Immature natural killer cell (primary cell): ENCODE data around the gene ELL2. TPM values are rescaled to one million over a fixed set of nuclear protein-coding genes. Genes with fewer than 3 reads are reported as not detected.
"Not testable (repeated sequence)": the region's sequence is repeated elsewhere in the genome, so short reads cannot be mapped to it uniquely, and the experiment has no call there.

Experiments
- DNase-seq, 3 donors: peaks; one replicate each; pipeline ENCODE4 v3.0.0; 2022; ENCODE audit warnings: mixed read lengths in 1 of 3
- H3K27ac Mint-ChIP-seq, 6 donors: one replicate each; pipeline ENCODE4 v1.8.0; 2020; ENCODE audit warnings: mixed read lengths in 6 of 6, mild to moderate bottlenecking in 5 of 6, inconsistent platforms in 4 of 6, moderate library complexity in 3 of 6
- H3K27me3 Mint-ChIP-seq, 3 donors: one replicate each; pipeline ENCODE4 v1.8.0; 2020 to 2021; ENCODE audit warnings: low read depth in 3 of 3, mild to moderate bottlenecking in 3 of 3, mixed read lengths in 3 of 3, moderate library complexity in 3 of 3, inconsistent platforms in 1 of 3
- H3K36me3 Mint-ChIP-seq, 3 donors: one replicate each; pipeline ENCODE4 v1.8.0; 2020; ENCODE audit warnings: mixed read lengths in 3 of 3, inconsistent platforms in 2 of 3, mild to moderate bottlenecking in 2 of 3
- H3K4me1 Mint-ChIP-seq, 2 donors: one replicate each; pipeline ENCODE4 v1.8.0; 2020; ENCODE audit warnings: inconsistent platforms in 2 of 2, mild to moderate bottlenecking in 2 of 2, mixed read lengths in 2 of 2, moderate library complexity in 1 of 2
- H3K4me3 Mint-ChIP-seq, 5 donors: one replicate each; pipeline ENCODE4 v1.8.0; 2020; ENCODE audit warnings: mild to moderate bottlenecking in 5 of 5, mixed read lengths in 5 of 5, inconsistent platforms in 3 of 5, moderate library complexity in 3 of 5
- H3K9me3 Mint-ChIP-seq, 6 donors: one replicate each; pipeline ENCODE4 v1.8.0; 2020; ENCODE audit warnings: mild to moderate bottlenecking in 6 of 6, mixed read lengths in 6 of 6, inconsistent platforms in 4 of 6, moderate library complexity in 3 of 6
- polyA plus RNA-seq, 3 donors: library from polyadenylated mRNA; unstranded; fragments of 300-500 nt; fragmentation: Illumina TruSeq; gene quantifications; one replicate each; pipeline ENCODE4 v1.2.3, GENCODE V29; 2021

Gene ELL2
- polyA plus RNA-seq, 3 donors from 2014 or later, result 2.7 to 5.4 (median 5.2) TPM

- no peaks in the 10 kb centered on the region for H3K36me3 Mint-ChIP-seq
- peaks cover 3 to 12% (median 6%) of the 10 kb centered on the region in 3 donors for H3K27me3 Mint-ChIP-seq
- no peaks in the 10 kb centered on the region for H3K9me3 Mint-ChIP-seq
- H3K27ac Mint-ChIP-seq, result no peak overlapping the region
- peaks cover 7 to 17% of the 10 kb centered on the region in 2 donors for H3K4me1 Mint-ChIP-seq
- DNase-seq, result no peak
- H3K4me3 Mint-ChIP-seq, result no peak overlapping the region
Measured at GRCh38 chr5:95856501-95856981, 105.1 kb downstream of the ELL2 start.

GRCh38 chr5:95853490-95853889, 108.2 kb downstream of the ELL2 start:
- Mint-ChIP-seq H3K4me1 (peaks cover 0 to 2% of the 10 kb centered on the region in 2 donors), H3K36me3 (no peaks in the 10 kb centered on the region), H3K4me3 (no peak overlapping the region), H3K27me3 (peaks cover 0 to 2% (median 0%) of the 10 kb centered on the region in 3 donors), H3K9me3 (peaks cover 0 to 2% (median 0%) of the 10 kb centered on the region in 6 donors), H3K27ac (no peak overlapping the region)
- no peak for DNase-seq

GRCh38 chr5:95852567-95852966, 109.1 kb downstream of the ELL2 start:
- no peaks in the 10 kb centered on the region for H3K4me1 Mint-ChIP-seq
- no peak overlapping the region for H3K4me3 Mint-ChIP-seq
- H3K36me3 Mint-ChIP-seq, result no peaks in the 10 kb centered on the region
- peaks cover 0 to 2% (median 0%) of the 10 kb centered on the region in 3 donors for H3K27me3 Mint-ChIP-seq
- no peak for DNase-seq
- peaks cover 0 to 2% (median 0%) of the 10 kb centered on the region in 6 donors for H3K9me3 Mint-ChIP-seq
- no peak overlapping the region for H3K27ac Mint-ChIP-seq

- not testable (repeated sequence) for H3K27me3 Mint-ChIP-seq, H3K9me3 Mint-ChIP-seq, H3K36me3 Mint-ChIP-seq, DNase-seq, H3K4me3 Mint-ChIP-seq, H3K4me1 Mint-ChIP-seq, H3K27ac Mint-ChIP-seq
Measured at GRCh38 chr5:95851141-95851540, 110.5 kb downstream of the ELL2 start.

- Mint-ChIP-seq H3K4me1 (no peaks in the 10 kb centered on the region), H3K4me3 (no peak overlapping the region), H3K27me3 (peaks cover 0 to 2% (median 0%) of the 10 kb centered on the region in 3 donors), H3K36me3 (no peaks in the 10 kb centered on the region), H3K9me3 (peaks cover 0 to 2% (median 0%) of the 10 kb centered on the region in 6 donors), H3K27ac (no peak overlapping the region)
- no peak for DNase-seq
Measured at GRCh38 chr5:95850391-95850894, 111.2 kb downstream of the ELL2 start.

GRCh38 chr5:95848701-95849100, 113.0 kb downstream of the ELL2 start:
- Mint-ChIP-seq H3K27ac (no peak overlapping the region), H3K27me3 (peaks cover 0 to 2% (median 0%) of the 10 kb centered on the region in 3 donors), H3K9me3 (peaks cover 0 to 2% (median 0%) of the 10 kb centered on the region in 6 donors), H3K4me1 (no peaks in the 10 kb centered on the region), H3K36me3 (no peaks in the 10 kb centered on the region), H3K4me3 (no peak overlapping the region)
- no peak for DNase-seq

GRCh38 chr5:95847261-95847592, 114.4 kb downstream of the ELL2 start:
- no peaks in the 10 kb centered on the region for H3K36me3 Mint-ChIP-seq
- no peak overlapping the region for H3K27ac Mint-ChIP-seq
- peaks cover 0 to 4% (median 3%) of the 10 kb centered on the region in 3 donors for H3K27me3 Mint-ChIP-seq
- H3K4me3 Mint-ChIP-seq, result no peak overlapping the region
- no peak for DNase-seq
- peaks cover 0 to 2% (median 0%) of the 10 kb centered on the region in 6 donors for H3K9me3 Mint-ChIP-seq
- peaks cover 10 to 14% of the 10 kb centered on the region in 2 donors for H3K4me1 Mint-ChIP-seq

GRCh38 chr5:95846554-95847260, 114.9 kb downstream of the ELL2 start:
- H3K9me3 Mint-ChIP-seq, result peaks cover 0 to 2% (median 0%) of the 10 kb centered on the region in 6 donors
- peaks cover 0 to 4% (median 3%) of the 10 kb centered on the region in 3 donors for H3K27me3 Mint-ChIP-seq
- peaks cover 10 to 15% of the 10 kb centered on the region in 2 donors for H3K4me1 Mint-ChIP-seq
- no peak overlapping the region for H3K4me3 Mint-ChIP-seq
- H3K27ac Mint-ChIP-seq, result peak overlapping the region in 1 of 6 donors; percentile 33
- DNase-seq, result peak; percentile 61 to 72 (median 64)
- no peaks in the 10 kb centered on the region for H3K36me3 Mint-ChIP-seq

- DNase-seq, result no peak
- H3K9me3 Mint-ChIP-seq, result no peaks in the 10 kb centered on the region
- H3K27ac Mint-ChIP-seq, result peak overlapping the region in 1 of 6 donors; percentile 61
- H3K4me1 Mint-ChIP-seq, result peaks cover 10 to 15% of the 10 kb centered on the region in 2 donors
- H3K27me3 Mint-ChIP-seq, result peaks cover 0 to 4% (median 3%) of the 10 kb centered on the region in 3 donors
- no peak overlapping the region for H3K4me3 Mint-ChIP-seq
- no peaks in the 10 kb centered on the region for H3K36me3 Mint-ChIP-seq
Measured at GRCh38 chr5:95845391-95845790, 116.3 kb downstream of the ELL2 start.

- Mint-ChIP-seq H3K27ac (peak overlapping the region in 4 of 6 donors; percentile 63 to 83 (median 78)), H3K27me3 (peaks cover 0 to 4% (median 3%) of the 10 kb centered on the region in 3 donors), H3K4me1 (peaks cover 10 to 15% of the 10 kb centered on the region in 2 donors), H3K4me3 (no peak overlapping the region), H3K36me3 (no peaks in the 10 kb centered on the region), H3K9me3 (no peaks in the 10 kb centered on the region)
- no peak for DNase-seq
Measured at GRCh38 chr5:95843733-95844223, 117.9 kb downstream of the ELL2 start.

GRCh38 chr5:95842854-95843544, 118.7 kb downstream of the ELL2 start:
- peak; percentile 58 to 64 (median 59) for DNase-seq
- Mint-ChIP-seq H3K27ac (peak overlapping the region; percentile 63 to 89 (median 81)), H3K27me3 (peaks cover 0 to 4% (median 3%) of the 10 kb centered on the region in 3 donors), H3K4me1 (peaks cover 10 to 15% of the 10 kb centered on the region in 2 donors), H3K36me3 (no peaks in the 10 kb centered on the region), H3K9me3 (no peaks in the 10 kb centered on the region), H3K4me3 (peak overlapping the region; percentile 49 to 80 (median 74))

GRCh38 chr5:95841914-95842812, 119.5 kb downstream of the ELL2 start:
- Mint-ChIP-seq H3K27me3 (peaks cover 0 to 4% (median 3%) of the 10 kb centered on the region in 3 donors), H3K9me3 (no peaks in the 10 kb centered on the region), H3K36me3 (no peaks in the 10 kb centered on the region), H3K4me3 (peak overlapping the region in 3 of 5 donors; percentile 74 to 80 (median 74)), H3K27ac (peak overlapping the region in 4 of 6 donors; percentile 63 to 89 (median 84)), H3K4me1 (peaks cover 14 to 15% of the 10 kb centered on the region in 2 donors)
- DNase-seq, result no peak
